WTC11 (cell line): ENCODE results near the gene PCSK5. TPM values are rescaled to one million over a fixed set of nuclear protein-coding genes. Genes with fewer than 3 reads are reported as not detected.

Experiments
- ATAC-seq: fragments of 200-7000 bp; cut with Tn5 transposase; 2 replicates; pipeline ENCODE4 v1.10.0; 2021; ENCODE audit warnings: mild to moderate bottlenecking, moderate library complexity
- CTCF ChIA-PET: fragments of 300-600 bp; sonication (Branson Sonifier 250); formaldehyde crosslinking; loops from one replicate; lab custom pipeline; 2021; ENCODE audit warnings: antibody characterized with exemption; lab: Charles Lee
- POLR2A ChIA-PET: fragments of 350-600 bp; sonication (Branson Sonifier 250); formaldehyde crosslinking; loops from one replicate; lab custom pipeline; 2021; ENCODE audit warnings: antibody characterized with exemption; lab: Charles Lee
- DNase-seq: peaks from one replicate; pipeline ENCODE4 v3.0.0; 2021; ENCODE audit warnings: low spot score
- H3K27ac Mint-ChIP-seq: 2 replicates; pipeline ENCODE4 v1.8.0; 2021; ENCODE audit warnings: mixed read lengths
- H3K27me3 Mint-ChIP-seq: 2 replicates; pipeline ENCODE4 v1.8.0; 2021; ENCODE audit warnings: low read depth, mild to moderate bottlenecking, moderate library complexity, mixed read lengths
- H3K36me3 Mint-ChIP-seq: 2 replicates; pipeline ENCODE4 v1.8.0; 2021; ENCODE audit warnings: mixed read lengths
- H3K4me1 Mint-ChIP-seq: 2 replicates; pipeline ENCODE4 v1.8.0; 2022; ENCODE audit warnings: mixed read lengths
- H3K4me3 Mint-ChIP-seq: 2 replicates; pipeline ENCODE4 v1.8.0; 2021; ENCODE audit warnings: mild to moderate bottlenecking, moderate library complexity, mixed read lengths
- H3K9me3 Mint-ChIP-seq: 2 replicates; pipeline ENCODE4 v1.8.0; 2021; ENCODE audit warnings: mixed read lengths
- AR ChIP-seq: fragments of 250-450 bp; sonication (Bioruptor Pico); IDR thresholded peaks from 2 replicates; pipeline ENCODE4 v1.9.0; 2021; ENCODE audit warnings: mild to moderate bottlenecking
- ATF1 ChIP-seq: sonication (generic); formaldehyde crosslinking; IDR thresholded peaks from 2 replicates; pipeline ENCODE4 v1.8.1; 2023; ENCODE audit warnings: mild to moderate bottlenecking, moderate library complexity, missing genetic modification reagents
- CTCF ChIP-seq: fragments of 200-600 bp; IDR thresholded peaks from 2 replicates; pipeline ENCODE4 v1.8.0; 2022; ENCODE audit warnings: antibody characterized with exemption
- GABPB1 ChIP-seq: sonication (generic); formaldehyde crosslinking; IDR thresholded peaks from 2 replicates; pipeline ENCODE4 v1.8.1; 2023; ENCODE audit warnings: mild to moderate bottlenecking, missing genetic modification reagents
- IRF2 ChIP-seq: sonication (generic); formaldehyde crosslinking; IDR thresholded peaks from 2 replicates; pipeline ENCODE4 v1.8.0; 2022; ENCODE audit warnings: low read depth, missing genetic modification reagents, borderline replicate concordance
- MXD4 ChIP-seq: fragments of 250-450 bp; sonication (Bioruptor Pico); IDR thresholded peaks from 2 replicates; pipeline ENCODE4 v1.8.0; 2021; ENCODE audit warnings: mild to moderate bottlenecking, moderate library complexity, borderline replicate concordance
- NR2C2 ChIP-seq: sonication (generic); formaldehyde crosslinking; IDR thresholded peaks from 2 replicates; pipeline ENCODE4 v1.8.0; 2022; ENCODE audit warnings: mild to moderate bottlenecking, missing genetic modification reagents
- NR3C1 ChIP-seq: sonication (generic); formaldehyde crosslinking; conservative IDR thresholded peaks from 2 replicates; pipeline ENCODE4 v1.8.1; 2023; ENCODE audit warnings: low read depth, mild to moderate bottlenecking, missing genetic modification reagents
- PRRX2 ChIP-seq: fragments of 250-450 bp; sonication (Bioruptor Pico); IDR thresholded peaks from 2 replicates; pipeline ENCODE4 v1.8.0; 2021; ENCODE audit warnings: mild to moderate bottlenecking
- SMAD4 ChIP-seq: sonication (generic); formaldehyde crosslinking; IDR thresholded peaks from 2 replicates; pipeline ENCODE4 v1.8.0; 2022; ENCODE audit warnings: mild to moderate bottlenecking, missing genetic modification reagents
- TP53 ChIP-seq: sonication (generic); formaldehyde crosslinking; IDR thresholded peaks from 2 replicates; pipeline ENCODE4 v1.8.1; 2023; ENCODE audit warnings: mild to moderate bottlenecking, missing genetic modification reagents
- USF1 ChIP-seq: sonication (generic); formaldehyde crosslinking; IDR thresholded peaks from 2 replicates; pipeline ENCODE4 v1.8.0; 2022; ENCODE audit warnings: mild to moderate bottlenecking, missing genetic modification reagents
- ZBTB43 ChIP-seq: sonication (generic); formaldehyde crosslinking; IDR thresholded peaks from 2 replicates; pipeline ENCODE4 v1.8.1; 2023; ENCODE audit warnings: mild to moderate bottlenecking, missing genetic modification reagents
- ZNF121 ChIP-seq: sonication (generic); formaldehyde crosslinking; IDR thresholded peaks from 2 replicates; pipeline ENCODE4 v1.8.0; 2023; ENCODE audit warnings: missing genetic modification reagents
- ZNF219 ChIP-seq: sonication (generic); formaldehyde crosslinking; IDR thresholded peaks from 2 replicates; pipeline ENCODE4 v1.8.0; 2023; ENCODE audit warnings: missing genetic modification reagents, mild to moderate bottlenecking, borderline replicate concordance
- ZNF232 ChIP-seq: sonication (generic); formaldehyde crosslinking; IDR thresholded peaks from 2 replicates; pipeline ENCODE4 v1.8.0; 2022; ENCODE audit warnings: mild to moderate bottlenecking, missing genetic modification reagents
- ZNF416 ChIP-seq: fragments of 250-450 bp; sonication (Bioruptor Pico); IDR thresholded peaks from 2 replicates; pipeline ENCODE4 v1.9.0; 2021; ENCODE audit warnings: mild to moderate bottlenecking, inconsistent platforms
- total RNA-seq: library from RNA; stranded (reverse); gene quantifications from 3 replicates; pipeline ENCODE4 v1.2.3, GENCODE V29; 2021
- TF ChIP-seq, protein P1 (sequence below): sonication (generic); formaldehyde crosslinking; IDR thresholded peaks from 2 replicates; pipeline ENCODE4 v1.8.0; 2022; ENCODE audit warnings: missing genetic modification reagents
- TF ChIP-seq, protein P2 (sequence below): sonication (generic); formaldehyde crosslinking; IDR thresholded peaks from 2 replicates; pipeline ENCODE4 v1.8.0; 2023; ENCODE audit warnings: mild to moderate bottlenecking, missing genetic modification reagents
- TF ChIP-seq, protein P3 (sequence below): fragments of 250-450 bp; sonication (Bioruptor Pico); conservative IDR thresholded peaks from 2 replicates; pipeline ENCODE4 v1.9.0; 2021; ENCODE audit warnings: mild to moderate bottlenecking
- TF ChIP-seq, protein P4 (sequence below): sonication (generic); formaldehyde crosslinking; IDR thresholded peaks from 2 replicates; pipeline ENCODE4 v1.8.1; 2022; ENCODE audit warnings: mild to moderate bottlenecking, moderate library complexity, missing genetic modification reagents

The PCSK5 gene
- total RNA-seq, 1 experiment from 2014 or later: 30.6 TPM

GRCh38 chr9:76289703-76290102, 399.2 kb downstream of the PCSK5 start (continued):
- TF ChIP-seq, protein P1, sequence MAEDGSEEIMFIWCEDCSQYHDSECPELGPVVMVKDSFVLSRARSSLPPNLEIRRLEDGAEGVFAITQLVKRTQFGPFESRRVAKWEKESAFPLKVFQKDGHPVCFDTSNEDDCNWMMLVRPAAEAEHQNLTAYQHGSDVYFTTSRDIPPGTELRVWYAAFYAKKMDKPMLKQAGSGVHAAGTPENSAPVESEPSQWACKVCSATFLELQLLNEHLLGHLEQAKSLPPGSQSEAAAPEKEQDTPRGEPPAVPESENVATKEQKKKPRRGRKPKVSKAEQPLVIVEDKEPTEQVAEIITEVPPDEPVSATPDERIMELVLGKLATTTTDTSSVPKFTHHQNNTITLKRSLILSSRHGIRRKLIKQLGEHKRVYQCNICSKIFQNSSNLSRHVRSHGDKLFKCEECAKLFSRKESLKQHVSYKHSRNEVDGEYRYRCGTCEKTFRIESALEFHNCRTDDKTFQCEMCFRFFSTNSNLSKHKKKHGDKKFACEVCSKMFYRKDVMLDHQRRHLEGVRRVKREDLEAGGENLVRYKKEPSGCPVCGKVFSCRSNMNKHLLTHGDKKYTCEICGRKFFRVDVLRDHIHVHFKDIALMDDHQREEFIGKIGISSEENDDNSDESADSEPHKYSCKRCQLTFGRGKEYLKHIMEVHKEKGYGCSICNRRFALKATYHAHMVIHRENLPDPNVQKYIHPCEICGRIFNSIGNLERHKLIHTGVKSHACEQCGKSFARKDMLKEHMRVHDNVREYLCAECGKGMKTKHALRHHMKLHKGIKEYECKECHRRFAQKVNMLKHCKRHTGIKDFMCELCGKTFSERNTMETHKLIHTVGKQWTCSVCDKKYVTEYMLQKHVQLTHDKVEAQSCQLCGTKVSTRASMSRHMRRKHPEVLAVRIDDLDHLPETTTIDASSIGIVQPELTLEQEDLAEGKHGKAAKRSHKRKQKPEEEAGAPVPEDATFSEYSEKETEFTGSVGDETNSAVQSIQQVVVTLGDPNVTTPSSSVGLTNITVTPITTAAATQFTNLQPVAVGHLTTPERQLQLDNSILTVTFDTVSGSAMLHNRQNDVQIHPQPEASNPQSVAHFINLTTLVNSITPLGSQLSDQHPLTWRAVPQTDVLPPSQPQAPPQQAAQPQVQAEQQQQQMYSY (CRISPR knock-in tag): no peak
- TF ChIP-seq NR2C2 (CRISPR knock-in tag): no peak
- no peak for TF ChIP-seq TP53 (CRISPR knock-in tag)
- TF ChIP-seq PRRX2 (CRISPR knock-in tag): no peak

DNA sequence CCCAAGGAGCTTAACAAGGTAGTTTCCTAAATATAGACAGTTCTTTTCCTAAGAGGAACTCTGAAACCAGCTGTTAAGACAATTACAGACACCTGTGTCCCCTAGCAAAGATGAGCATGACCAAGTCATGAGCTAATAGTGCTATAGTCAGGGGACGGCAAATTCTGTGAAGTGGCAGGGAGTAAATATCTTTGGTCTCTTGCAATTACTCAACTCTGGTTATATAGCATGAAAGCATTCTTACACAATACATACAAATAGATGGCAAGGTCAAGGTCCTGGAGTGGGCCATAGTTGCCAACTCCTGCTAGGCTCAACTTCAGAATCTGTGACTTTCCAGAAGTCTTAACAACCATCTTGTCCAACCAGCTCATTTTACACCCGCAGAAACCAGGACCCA, 400.1 kb downstream of the PCSK5 start:
- no peak for ATAC-seq
- Mint-ChIP-seq H3K27ac (no peak overlapping the region), H3K9me3 (no peaks in the 10 kb centered on the region), H3K4me3 (no peak overlapping the region), H3K36me3 (no peaks in the 10 kb centered on the region), H3K27me3 (no peaks in the 10 kb centered on the region), H3K4me1 (no peaks in the 10 kb centered on the region)
- DNase-seq: no peak
- ChIA-PET CTCF (interaction anchor here (1.2 to 1.4 kb wide), 3 partner anchors 11 to 424 kb away, joined by 3 to 6 read pairs (median 4); no protein-coding TSS in a partner anchor), POLR2A (no interaction called here)
- TF ChIP-seq IRF2 (CRISPR knock-in tag): no peak
- TF ChIP-seq USF1 (CRISPR knock-in tag): no peak
- TF ChIP-seq TP53 (CRISPR knock-in tag): no peak
- TF ChIP-seq ZNF121 (CRISPR knock-in tag): no peak
- no peak for TF ChIP-seq ZNF232
- no peak for TF ChIP-seq SMAD4 (CRISPR knock-in tag)
- no peak for TF ChIP-seq AR (CRISPR knock-in tag)
- no peak for TF ChIP-seq NR3C1 (CRISPR knock-in tag)
- no peak for TF ChIP-seq ZBTB43 (CRISPR knock-in tag)
- no peak for TF ChIP-seq ATF1 (CRISPR knock-in tag)
- TF ChIP-seq, protein P2, sequence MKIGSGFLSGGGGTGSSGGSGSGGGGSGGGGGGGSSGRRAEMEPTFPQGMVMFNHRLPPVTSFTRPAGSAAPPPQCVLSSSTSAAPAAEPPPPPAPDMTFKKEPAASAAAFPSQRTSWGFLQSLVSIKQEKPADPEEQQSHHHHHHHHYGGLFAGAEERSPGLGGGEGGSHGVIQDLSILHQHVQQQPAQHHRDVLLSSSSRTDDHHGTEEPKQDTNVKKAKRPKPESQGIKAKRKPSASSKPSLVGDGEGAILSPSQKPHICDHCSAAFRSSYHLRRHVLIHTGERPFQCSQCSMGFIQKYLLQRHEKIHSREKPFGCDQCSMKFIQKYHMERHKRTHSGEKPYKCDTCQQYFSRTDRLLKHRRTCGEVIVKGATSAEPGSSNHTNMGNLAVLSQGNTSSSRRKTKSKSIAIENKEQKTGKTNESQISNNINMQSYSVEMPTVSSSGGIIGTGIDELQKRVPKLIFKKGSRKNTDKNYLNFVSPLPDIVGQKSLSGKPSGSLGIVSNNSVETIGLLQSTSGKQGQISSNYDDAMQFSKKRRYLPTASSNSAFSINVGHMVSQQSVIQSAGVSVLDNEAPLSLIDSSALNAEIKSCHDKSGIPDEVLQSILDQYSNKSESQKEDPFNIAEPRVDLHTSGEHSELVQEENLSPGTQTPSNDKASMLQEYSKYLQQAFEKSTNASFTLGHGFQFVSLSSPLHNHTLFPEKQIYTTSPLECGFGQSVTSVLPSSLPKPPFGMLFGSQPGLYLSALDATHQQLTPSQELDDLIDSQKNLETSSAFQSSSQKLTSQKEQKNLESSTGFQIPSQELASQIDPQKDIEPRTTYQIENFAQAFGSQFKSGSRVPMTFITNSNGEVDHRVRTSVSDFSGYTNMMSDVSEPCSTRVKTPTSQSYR (CRISPR knock-in tag): no peak
- TF ChIP-seq, protein P3, sequence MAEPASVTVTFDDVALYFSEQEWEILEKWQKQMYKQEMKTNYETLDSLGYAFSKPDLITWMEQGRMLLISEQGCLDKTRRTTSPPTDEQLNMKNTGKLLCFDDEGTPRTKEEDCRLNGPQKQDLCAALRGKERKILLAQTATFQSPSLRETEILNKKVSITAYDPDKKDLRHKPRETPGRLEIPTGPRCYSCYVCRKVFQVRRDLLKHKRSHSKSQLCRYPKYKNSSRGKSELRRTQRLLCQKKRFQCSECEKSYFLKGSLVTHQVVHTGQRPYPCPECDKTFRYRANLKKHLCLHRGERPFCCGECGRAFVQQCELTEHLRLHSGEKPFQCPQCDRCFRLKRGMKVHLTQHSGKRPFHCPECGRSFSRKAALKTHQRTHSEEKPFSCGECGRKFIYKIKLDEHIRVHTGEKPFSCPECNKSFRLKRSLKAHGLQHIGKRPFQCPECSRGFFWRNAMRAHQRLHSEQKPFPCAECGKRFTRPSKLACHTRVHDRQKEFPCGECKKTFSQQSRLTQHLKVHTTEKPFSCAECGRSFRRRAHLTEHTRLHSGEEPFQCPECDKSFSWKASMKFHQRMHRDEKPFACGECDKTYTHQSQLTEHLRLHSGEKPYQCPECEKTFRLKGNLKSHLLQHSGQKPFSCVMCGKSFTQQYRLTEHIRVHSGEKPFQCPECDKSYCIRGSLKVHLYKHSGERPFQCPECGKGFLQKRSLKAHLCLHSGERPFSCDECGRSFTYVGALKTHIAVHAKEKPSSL (CRISPR knock-in tag): no peak
- no peak for TF ChIP-seq GABPB1 (CRISPR knock-in tag)
- no peak for TF ChIP-seq ZNF416 (CRISPR knock-in tag)
- TF ChIP-seq ZNF219 (CRISPR knock-in tag): no peak
- no peak for TF ChIP-seq CTCF
- TF ChIP-seq MXD4 (CRISPR knock-in tag): no peak
- TF ChIP-seq, protein P4, sequence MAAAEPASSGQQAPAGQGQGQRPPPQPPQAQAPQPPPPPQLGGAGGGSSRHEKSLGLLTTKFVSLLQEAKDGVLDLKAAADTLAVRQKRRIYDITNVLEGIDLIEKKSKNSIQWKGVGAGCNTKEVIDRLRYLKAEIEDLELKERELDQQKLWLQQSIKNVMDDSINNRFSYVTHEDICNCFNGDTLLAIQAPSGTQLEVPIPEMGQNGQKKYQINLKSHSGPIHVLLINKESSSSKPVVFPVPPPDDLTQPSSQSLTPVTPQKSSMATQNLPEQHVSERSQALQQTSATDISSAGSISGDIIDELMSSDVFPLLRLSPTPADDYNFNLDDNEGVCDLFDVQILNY: no peak
